OCI-LY7 (cell line): ENCODE data around the gene ELOVL6.

Source experiments
- EZH2phosphoT487 ChIP-seq: fragments of 200-600 bp; sonication (generic); IDR thresholded peaks from 2 replicates; pipeline ENCODE4 v1.6.1; 2018; ENCODE audit warnings: low read depth, borderline replicate concordance, mild to moderate bottlenecking, mixed run types, antibody characterized with exemption, low read length, moderate library complexity, mixed read lengths
- TF ChIP-seq, protein P1 (sequence below): fragments of 200-600 bp; sonication (generic); conservative IDR thresholded peaks from 2 replicates; pipeline ENCODE4 v1.5.1; 2014; ENCODE audit warnings: mild to moderate bottlenecking, antibody characterized with exemption, low read length, moderate library complexity, mixed read lengths

DNA sequence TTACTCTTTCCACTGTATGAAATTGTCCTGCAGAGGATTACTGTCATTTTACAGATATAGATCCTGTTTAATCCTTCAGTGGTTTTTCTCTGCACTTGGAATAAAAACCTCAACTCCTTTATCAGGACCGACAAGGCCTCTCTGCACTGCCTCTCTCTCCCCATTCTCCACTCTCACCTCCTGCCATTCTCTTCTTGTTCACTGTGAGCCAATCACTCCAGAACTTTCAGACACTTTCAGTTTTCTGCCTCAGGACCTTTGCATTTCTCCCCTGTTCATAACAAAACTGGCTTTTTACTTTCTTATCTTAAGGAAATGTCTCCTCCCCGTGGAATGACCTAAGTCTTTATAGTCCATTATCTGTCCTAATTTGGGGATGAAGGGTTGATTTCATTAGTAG is 137.3 kb downstream of the ELOVL6 start:
- TF ChIP-seq, protein P1, sequence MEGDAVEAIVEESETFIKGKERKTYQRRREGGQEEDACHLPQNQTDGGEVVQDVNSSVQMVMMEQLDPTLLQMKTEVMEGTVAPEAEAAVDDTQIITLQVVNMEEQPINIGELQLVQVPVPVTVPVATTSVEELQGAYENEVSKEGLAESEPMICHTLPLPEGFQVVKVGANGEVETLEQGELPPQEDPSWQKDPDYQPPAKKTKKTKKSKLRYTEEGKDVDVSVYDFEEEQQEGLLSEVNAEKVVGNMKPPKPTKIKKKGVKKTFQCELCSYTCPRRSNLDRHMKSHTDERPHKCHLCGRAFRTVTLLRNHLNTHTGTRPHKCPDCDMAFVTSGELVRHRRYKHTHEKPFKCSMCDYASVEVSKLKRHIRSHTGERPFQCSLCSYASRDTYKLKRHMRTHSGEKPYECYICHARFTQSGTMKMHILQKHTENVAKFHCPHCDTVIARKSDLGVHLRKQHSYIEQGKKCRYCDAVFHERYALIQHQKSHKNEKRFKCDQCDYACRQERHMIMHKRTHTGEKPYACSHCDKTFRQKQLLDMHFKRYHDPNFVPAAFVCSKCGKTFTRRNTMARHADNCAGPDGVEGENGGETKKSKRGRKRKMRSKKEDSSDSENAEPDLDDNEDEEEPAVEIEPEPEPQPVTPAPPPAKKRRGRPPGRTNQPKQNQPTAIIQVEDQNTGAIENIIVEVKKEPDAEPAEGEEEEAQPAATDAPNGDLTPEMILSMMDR: no peak
- TF ChIP-seq EZH2phosphoT487: no peak
